Neural cell (in vitro differentiated cells): ENCODE results near the gene NEU3. TPM values are rescaled to one million over a fixed set of nuclear protein-coding genes. Genes with fewer than 3 reads are reported as not detected.

Experiments
- H2AFZ ChIP-seq: fragments of 200-600, 300-800 bp; sonication (generic), shearing (Covaris generic); 2 replicates; pipeline ENCODE4 v1.6.0; 2014; ENCODE audit warnings: low read depth, mild to moderate bottlenecking, antibody characterized with exemption, low read length, moderate library complexity
- H3F3A ChIP-seq: fragments of 200-600 bp; shearing (Covaris generic); 2 replicates; pipeline ENCODE4 v1.6.1; 2016; ENCODE audit warnings: mild to moderate bottlenecking, moderate library complexity, mixed read lengths, antibody characterized with exemption, low read length; ENCODE audit not compliant: insufficient read depth, poor library complexity, severe bottlenecking
- H3K27ac ChIP-seq: fragments of 200-600, 300-800 bp; sonication (generic), shearing (Covaris generic); 2 replicates; pipeline ENCODE4 v1.5.1; 2014; ENCODE audit warnings: mild to moderate bottlenecking, low read length, moderate library complexity
- H3K27me3 ChIP-seq: fragments of 300-800, 200-600 bp; sonication (generic), shearing (Covaris generic); 2 replicates; pipeline ENCODE4 v1.6.0; 2014; ENCODE audit warnings: mild to moderate bottlenecking, low read depth, low read length, moderate library complexity; ENCODE audit not compliant: insufficient read depth
- H3K36me3 ChIP-seq: fragments of 300-800, 200-600 bp; sonication (generic), shearing (Covaris generic); 2 replicates; pipeline ENCODE4 v1.5.1; 2014; ENCODE audit warnings: mild to moderate bottlenecking, antibody characterized with exemption, low read length, moderate library complexity; ENCODE audit not compliant: insufficient read depth
- H3K4me2 ChIP-seq: fragments of 300-800, 200-600 bp; sonication (generic), shearing (Covaris generic); 2 replicates; pipeline ENCODE4 v1.6.0; 2014; ENCODE audit warnings: mild to moderate bottlenecking, low read length
- H3K4me3 ChIP-seq: fragments of 300-800, 200-600 bp; sonication (generic), shearing (Covaris generic); 2 replicates; pipeline ENCODE4 v1.5.1; 2014; ENCODE audit warnings: mild to moderate bottlenecking, low read length, moderate library complexity
- H3K79me2 ChIP-seq: fragments of 200-600 bp; shearing (Covaris generic); replicated peaks from 2 replicates; pipeline ENCODE4 v1.6.0; 2014; ENCODE audit warnings: mild to moderate bottlenecking, low read length, moderate library complexity; ENCODE audit not compliant: insufficient read depth
- H3K9ac ChIP-seq: fragments of 300-800, 200-600 bp; sonication (generic), shearing (Covaris generic); 2 replicates; pipeline ENCODE4 v1.6.1; 2016; ENCODE audit warnings: mild to moderate bottlenecking, low read length, mixed read lengths
- H3K9me2 ChIP-seq: fragments of 200-600 bp; shearing (Covaris generic); 2 replicates; pipeline ENCODE4 v1.6.1; 2016; ENCODE audit warnings: mild to moderate bottlenecking, low read length, mixed read lengths; ENCODE audit not compliant: insufficient read depth
- H3K9me3 ChIP-seq: fragments of 200-600, 300-800 bp; sonication (generic), shearing (Covaris generic); 2 replicates; pipeline ENCODE4 v1.6.1; 2016; ENCODE audit warnings: mild to moderate bottlenecking, mixed run types, low read length, moderate library complexity, mixed read lengths
- H4K20me1 ChIP-seq: fragments of 200-600 bp; shearing (Covaris generic); 2 replicates; pipeline ENCODE4 v1.6.1; 2016; ENCODE audit warnings: mild to moderate bottlenecking, mixed run types; ENCODE audit not compliant: insufficient read depth
- EP300 ChIP-seq: fragments of 450-650 bp; conservative IDR thresholded peaks from 2 replicates; pipeline ENCODE4 v1.6.1; 2014; ENCODE audit warnings: antibody characterized with exemption, mild to moderate bottlenecking, moderate library complexity; ENCODE audit not compliant: poor library complexity, severe bottlenecking
- EZH2 ChIP-seq: fragments of 200-600, 300-800 bp; shearing (Covaris generic), sonication (generic); IDR thresholded peaks from 2 replicates; pipeline ENCODE4 v1.6.1; 2014; ENCODE audit warnings: antibody characterized with exemption, low read length, borderline replicate concordance, mild to moderate bottlenecking; ENCODE audit not compliant: insufficient read depth, poor library complexity, severe bottlenecking
- MXI1 ChIP-seq: fragments of 450-650 bp; conservative IDR thresholded peaks from 2 replicates; pipeline ENCODE4 v1.6.1; 2014; ENCODE audit warnings: antibody characterized with exemption, mild to moderate bottlenecking; ENCODE audit not compliant: poor library complexity, severe bottlenecking
- POLR2AphosphoS5 ChIP-seq: IDR thresholded peaks from 2 replicates; pipeline ENCODE4 v1.6.1; 2012
- RAD21 ChIP-seq: fragments of 450-650 bp; conservative IDR thresholded peaks from 2 replicates; pipeline ENCODE4 v1.6.1; 2014; ENCODE audit warnings: antibody characterized with exemption, mild to moderate bottlenecking, moderate library complexity
- REST ChIP-seq: IDR thresholded peaks from 2 replicates; pipeline ENCODE4 v1.6.1; 2012; ENCODE audit warnings: borderline replicate concordance
- SMC3 ChIP-seq: fragments of 450-650 bp; conservative IDR thresholded peaks from 2 replicates; pipeline ENCODE4 v1.6.1; 2014; ENCODE audit warnings: antibody characterized with exemption, mild to moderate bottlenecking, moderate library complexity; ENCODE audit not compliant: poor library complexity
- TAF1 ChIP-seq: IDR thresholded peaks from 2 replicates; pipeline ENCODE4 v1.6.1; 2012; ENCODE audit warnings: low read depth
- polyA plus RNA-seq: library from polyadenylated mRNA; depleted of rRNA; stranded (reverse); fragments of >200 nt; gene quantifications from 2 replicates; pipeline ENCODE4 v1.2.3, GENCODE V29; 2014
- TF ChIP-seq, protein P1 (sequence below): fragments of 450-650 bp; IDR thresholded peaks from 2 replicates; pipeline ENCODE4 v1.5.1; 2014; ENCODE audit warnings: antibody characterized with exemption, mild to moderate bottlenecking, moderate library complexity; ENCODE audit not compliant: poor library complexity, severe bottlenecking

The NEU3 gene
- polyA plus RNA-seq, 1 donor from 2014 or later = 16.9 TPM

DNA sequence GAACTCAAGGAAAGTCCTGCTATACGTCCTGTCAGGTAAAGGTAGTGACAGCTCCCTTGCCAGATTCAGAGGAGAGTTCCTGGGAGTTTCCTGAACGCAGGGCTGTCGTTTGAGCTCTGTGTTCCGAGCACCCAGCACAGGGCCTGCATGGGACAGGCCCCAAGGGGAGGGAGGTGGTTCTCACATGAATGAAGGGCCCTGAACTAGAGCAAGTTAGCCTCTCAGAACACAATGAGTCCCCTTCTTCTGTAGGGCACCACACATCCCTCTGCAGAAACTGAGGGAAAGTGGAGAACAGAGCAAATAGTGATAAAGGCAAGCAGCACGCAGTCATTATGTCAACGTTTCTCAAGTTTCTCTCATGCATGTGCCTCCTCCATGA lies 35.3 kb downstream of the NEU3 start:
- Histone ChIP-seq H3K9me2 (no peaks in the 10 kb centered on the region), H3K9ac (no peak overlapping the region)
- TF ChIP-seq TAF1 = no peak

GRCh38 chr11:75024764-75025211 lies 36.1 kb downstream of the NEU3 start:
- Histone ChIP-seq H3K36me3 (no peaks in the 10 kb centered on the region), H3F3A (no peaks in the 10 kb centered on the region), H3K4me2 (no peak overlapping the region), H4K20me1 (no peaks in the 10 kb centered on the region), H3K4me3 (no peak overlapping the region), H3K9ac (no peak overlapping the region), H2AFZ (no peak overlapping the region), H3K9me3 (no peaks in the 10 kb centered on the region), H3K27me3 (no peaks in the 10 kb centered on the region), H3K9me2 (no peaks in the 10 kb centered on the region), H3K27ac (no peak overlapping the region), H3K79me2 (no peaks in the 10 kb centered on the region)
- TF ChIP-seq RAD21 = no peak
- no peak for TF ChIP-seq POLR2AphosphoS5
- TF ChIP-seq TAF1 = no peak
- no peak for TF ChIP-seq SMC3
- no peak for TF ChIP-seq EP300
- TF ChIP-seq, protein P1, sequence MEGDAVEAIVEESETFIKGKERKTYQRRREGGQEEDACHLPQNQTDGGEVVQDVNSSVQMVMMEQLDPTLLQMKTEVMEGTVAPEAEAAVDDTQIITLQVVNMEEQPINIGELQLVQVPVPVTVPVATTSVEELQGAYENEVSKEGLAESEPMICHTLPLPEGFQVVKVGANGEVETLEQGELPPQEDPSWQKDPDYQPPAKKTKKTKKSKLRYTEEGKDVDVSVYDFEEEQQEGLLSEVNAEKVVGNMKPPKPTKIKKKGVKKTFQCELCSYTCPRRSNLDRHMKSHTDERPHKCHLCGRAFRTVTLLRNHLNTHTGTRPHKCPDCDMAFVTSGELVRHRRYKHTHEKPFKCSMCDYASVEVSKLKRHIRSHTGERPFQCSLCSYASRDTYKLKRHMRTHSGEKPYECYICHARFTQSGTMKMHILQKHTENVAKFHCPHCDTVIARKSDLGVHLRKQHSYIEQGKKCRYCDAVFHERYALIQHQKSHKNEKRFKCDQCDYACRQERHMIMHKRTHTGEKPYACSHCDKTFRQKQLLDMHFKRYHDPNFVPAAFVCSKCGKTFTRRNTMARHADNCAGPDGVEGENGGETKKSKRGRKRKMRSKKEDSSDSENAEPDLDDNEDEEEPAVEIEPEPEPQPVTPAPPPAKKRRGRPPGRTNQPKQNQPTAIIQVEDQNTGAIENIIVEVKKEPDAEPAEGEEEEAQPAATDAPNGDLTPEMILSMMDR = no peak

More for the DNA sequence above, 35.3 kb downstream of the NEU3 start:
- no peak overlapping the region for H2AFZ ChIP-seq
- no peaks in the 10 kb centered on the region for H3F3A ChIP-seq
- H3K27ac ChIP-seq = no peak overlapping the region
- H3K79me2 ChIP-seq = no peaks in the 10 kb centered on the region
- H3K36me3 ChIP-seq = no peaks in the 10 kb centered on the region
- H3K27me3 ChIP-seq = no peaks in the 10 kb centered on the region
- no peak overlapping the region for H3K4me2 ChIP-seq
- H3K4me3 ChIP-seq = no peak overlapping the region
- no peaks in the 10 kb centered on the region for H4K20me1 ChIP-seq
- no peaks in the 10 kb centered on the region for H3K9me3 ChIP-seq

DNA sequence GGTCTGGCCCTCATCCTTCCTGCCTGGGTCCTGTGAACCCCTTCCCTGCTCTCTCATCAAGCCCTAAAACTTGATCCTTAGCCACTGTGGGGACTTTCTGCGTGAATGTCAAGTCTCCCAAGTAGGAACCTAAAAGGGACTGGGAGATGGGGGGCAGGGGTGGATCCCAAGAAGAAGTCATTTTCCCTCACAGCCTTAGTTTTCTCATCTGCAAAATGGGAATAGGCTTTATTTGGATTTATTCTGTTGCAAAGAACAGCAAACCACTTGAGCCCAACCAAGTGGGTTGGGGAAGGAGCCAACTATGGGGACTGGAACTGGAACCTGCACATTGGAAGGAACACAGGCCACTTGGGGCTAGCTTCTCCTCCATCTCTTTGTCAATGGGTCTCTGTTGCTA lies 36.8 kb downstream of the NEU3 start:
- Histone ChIP-seq H3K9me3 (no peaks in the 10 kb centered on the region), H3K4me2 (no peak overlapping the region), H2AFZ (no peak overlapping the region), H3K79me2 (no peaks in the 10 kb centered on the region), H3K27me3 (no peaks in the 10 kb centered on the region), H3K9ac (no peak overlapping the region), H3K27ac (no peak overlapping the region), H3K36me3 (no peaks in the 10 kb centered on the region), H4K20me1 (no peaks in the 10 kb centered on the region), H3F3A (no peaks in the 10 kb centered on the region), H3K4me3 (no peak overlapping the region), H3K9me2 (no peaks in the 10 kb centered on the region)
- TF ChIP-seq TAF1 = no peak
- TF ChIP-seq MXI1 = no peak
- no peak for TF ChIP-seq REST
- no peak for TF ChIP-seq POLR2AphosphoS5
- TF ChIP-seq RAD21 = no peak
- no peak for TF ChIP-seq SMC3
- TF ChIP-seq EP300 = no peak
- no peak for TF ChIP-seq EZH2
- TF ChIP-seq, protein P1 = no peak
